Fibroblast of the aortic adventitia (primary cell): Measurements from ENCODE around the gene NAXD. TPM values are rescaled to one million over a fixed set of nuclear protein-coding genes. Genes with fewer than 3 reads are reported as not detected.

ENCODE experiments used
- DNase-seq: peaks from one replicate; pipeline ENCODE4 v3.0.0-alpha.2; 2010; ENCODE audit warnings: low read depth
- H3K4me3 ChIP-seq: 2 replicates; pipeline ENCODE4 v1.5.1; 2011; ENCODE audit warnings: low read depth, mild to moderate bottlenecking, control low read depth, low read length, moderate library complexity
- CTCF ChIP-seq: IDR thresholded peaks from 2 replicates; pipeline ENCODE4 v1.5.1; 2011; ENCODE audit warnings: mild to moderate bottlenecking, low read length, control low read depth, inconsistent platforms; ENCODE audit not compliant: insufficient read depth
- total RNA-seq: library from RNA; depleted of rRNA; stranded (reverse); fragments of >200 nt; gene quantifications from 2 replicates; pipeline ENCODE4 v1.2.3, GENCODE V29; 2012; ENCODE audit warnings: low replicate concordance

The NAXD gene
- total RNA-seq, 1 donor: 14.9 TPM

- H3K4me3 ChIP-seq: no peak overlapping the region
- no peak for TF ChIP-seq CTCF
- DNase-seq: no peak
Measured at GRCh38 chr13:110676595-110677587, 61.5 kb downstream of the NAXD start.

GRCh38 chr13:110677731-110678545 is 62.6 kb downstream of the NAXD start:
- DNase-seq: no peak
- H3K4me3 ChIP-seq: no peak overlapping the region
- no peak for TF ChIP-seq CTCF

GRCh38 chr13:110680852-110681251 is 65.5 kb downstream of the NAXD start:
- no peak overlapping the region for H3K4me3 ChIP-seq
- peak; percentile 56 for TF ChIP-seq CTCF
- DNase-seq: no peak

- H3K4me3 ChIP-seq: no peak overlapping the region
- TF ChIP-seq CTCF: no peak
- DNase-seq: no peak
Measured at GRCh38 chr13:110681868-110682550, 66.7 kb downstream of the NAXD start.

DNA sequence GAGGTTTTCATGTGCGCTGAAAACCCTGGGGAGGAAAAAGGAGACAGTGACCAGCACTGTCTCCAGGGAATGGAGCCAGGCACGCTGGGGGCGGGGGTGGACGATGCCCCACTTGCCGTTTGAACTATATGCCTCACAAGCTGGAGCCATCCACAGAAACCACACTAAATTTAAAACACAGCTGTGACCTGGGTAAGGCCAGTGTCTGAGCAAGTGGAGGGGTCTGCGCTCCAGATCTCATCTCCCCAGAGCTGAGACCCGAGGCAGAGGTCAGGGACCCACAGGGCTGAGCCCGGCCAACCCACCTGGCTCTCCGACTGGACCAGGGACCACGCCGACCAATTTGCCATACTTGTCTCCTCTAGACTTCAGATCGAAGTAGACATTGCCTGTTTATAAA is 67.4 kb downstream of the NAXD start:
- DNase-seq: no peak
- no peak for TF ChIP-seq CTCF
- H3K4me3 ChIP-seq: no peak overlapping the region

DNA sequence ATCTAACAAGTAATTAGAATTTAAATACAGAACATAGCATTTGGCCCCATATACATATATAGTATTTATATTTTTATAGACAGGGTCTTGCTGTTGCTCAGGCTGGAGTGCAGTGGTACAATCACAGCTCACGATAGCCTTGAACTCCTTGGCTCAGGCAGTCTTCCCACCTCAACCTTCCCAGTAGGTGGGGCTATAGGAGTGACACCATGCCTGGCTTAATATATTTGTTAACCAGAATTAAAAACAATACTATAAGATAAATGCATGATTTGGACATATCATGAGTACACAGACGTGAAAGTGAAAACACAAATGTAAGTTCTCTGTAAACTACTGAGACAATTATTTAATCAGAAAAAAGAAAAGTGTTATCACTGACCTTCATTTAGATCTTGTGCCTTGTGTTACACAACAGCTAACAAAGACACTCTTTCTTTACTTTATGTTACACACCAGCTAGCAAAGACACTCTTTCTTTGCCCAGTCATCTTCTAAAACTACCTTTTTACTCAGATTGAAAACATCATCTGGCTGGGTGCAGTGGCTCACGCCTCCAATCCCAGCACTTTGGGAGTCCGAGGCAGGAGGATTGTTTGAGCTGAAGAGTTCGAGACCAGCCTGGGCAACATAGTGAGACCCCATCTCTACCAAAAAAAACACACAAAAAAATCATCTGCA is 68.0 kb downstream of the NAXD start:
- H3K4me3 ChIP-seq: no peak overlapping the region
- peak; percentile 20 for DNase-seq
- TF ChIP-seq CTCF: peak; percentile 29
